GM23338 (cell line): Measurements from ENCODE around the gene SPTLC2. TPM values are rescaled to one million over a fixed set of nuclear protein-coding genes. Genes with fewer than 3 reads are reported as not detected.

Experiments used
- polyA plus RNA-seq: library from polyadenylated mRNA; unstranded; fragments of >200 nt; fragmentation: Nextera tagmentation; extraction: Ambion mirVana; gene quantifications from 2 replicates; pipeline ENCODE4 v1.2.1, GENCODE V29; 2016
- small RNA-seq: library from RNA; depleted of rRNA; stranded (forward); fragments of <200 nt; gene quantifications from one replicate; pipeline ENCODE3, GENCODE V24; 2014; ENCODE audit warnings: low replicate concordance
- total RNA-seq: library from RNA; depleted of rRNA; stranded (reverse); fragments of >200 nt; shearing (Covaris generic); gene quantifications from 2 replicates; pipeline ENCODE4 v1.2.3, GENCODE V29; 2014; rRNA removed

SPTLC2 gene
- total and polyA plus RNA-seq, 2 experiments from 2014 or later: 22.3 to 38.9 TPM

Small RNA genes lying within 50 kb of the gene (small RNA-seq; reads per million reads assigned to genes)
- gene COX6CP11: not detected
- gene RF00404: not detected
- not detected for gene RN7SL587P

Other genes starting within 250 kb of the SPTLC2 start
- 13.8 and 14.4 TPM in 2 replicates for gene TMED8, start 239.5 kb downstream of the SPTLC2 start, total RNA-seq
- 4.0 and 4.3 TPM in 2 replicates for gene TMED8, start 239.5 kb downstream of the SPTLC2 start, polyA plus RNA-seq
- 0.76 TPM in 1 of 2 replicates, not detected in the other for gene SAMD15, start 239.3 kb downstream of the SPTLC2 start, total RNA-seq
- gene SAMD15, start 239.3 kb downstream of the SPTLC2 start, polyA plus RNA-seq: 0.61 and 0.94 TPM in 2 replicates
- not detected in 2 replicates for gene NOXRED1, start 193.1 kb downstream of the SPTLC2 start, total RNA-seq
- 0.24 TPM in 1 of 2 replicates, not detected in the other for gene NOXRED1, start 193.1 kb downstream of the SPTLC2 start, polyA plus RNA-seq
- 21.8 and 27.1 TPM in 2 replicates for gene VIPAS39, start 159.0 kb downstream of the SPTLC2 start, total RNA-seq
- gene VIPAS39, start 159.0 kb downstream of the SPTLC2 start, polyA plus RNA-seq: 7.8 and 9.4 TPM in 2 replicates
- gene AHSA1, start 158.5 kb downstream of the SPTLC2 start, total RNA-seq: 175 and 177 TPM in 2 replicates
- gene AHSA1, start 158.5 kb downstream of the SPTLC2 start, polyA plus RNA-seq: 213 TPM in 2 replicates
- 0.69 and 2.7 TPM in 2 replicates for gene ISM2, start 117.8 kb downstream of the SPTLC2 start, total RNA-seq
- 0.45 and 1.3 TPM in 2 replicates for gene ISM2, start 117.8 kb downstream of the SPTLC2 start, polyA plus RNA-seq
- gene ALKBH1, start 91.4 kb upstream of the SPTLC2 start, total RNA-seq: 18.8 and 22.2 TPM in 2 replicates
- 8.8 and 13.0 TPM in 2 replicates for gene ALKBH1, start 91.4 kb upstream of the SPTLC2 start, polyA plus RNA-seq
- gene SLIRP, start 91.5 kb upstream of the SPTLC2 start, total RNA-seq: 240 and 388 TPM in 2 replicates
- 2,291 and 2,492 TPM in 2 replicates for gene SLIRP, start 91.5 kb upstream of the SPTLC2 start, polyA plus RNA-seq
- gene SNW1, start 144.5 kb upstream of the SPTLC2 start, total RNA-seq: 58.9 and 60.5 TPM in 2 replicates
- gene SNW1, start 144.5 kb upstream of the SPTLC2 start, polyA plus RNA-seq: 127 and 129 TPM in 2 replicates
- 8.5 and 11.2 TPM in 2 replicates for gene ADCK1, start 183.5 kb upstream of the SPTLC2 start, total RNA-seq
- gene ADCK1, start 183.5 kb upstream of the SPTLC2 start, polyA plus RNA-seq: 5.2 and 6.7 TPM in 2 replicates